Duodenal mucosa (tissue), 2 donors: ENCODE measurements around the gene EVPLL.
"Not testable (repeated sequence)": the region's sequence is repeated elsewhere in the genome, so short reads cannot be mapped to it uniquely, and the experiment has no call there.

Experiments
- H3K27ac ChIP-seq: one replicate; pipeline ENCODE4 v1.7.0; 2013; ENCODE audit warnings: low read depth, low read length
- H3K27me3 ChIP-seq, 2 donors: one replicate each; pipeline ENCODE4 v1.7.0; 2013; ENCODE audit warnings: low read length in 2 of 2, control low read depth in 1 of 2; ENCODE audit not compliant: insufficient read depth in 2 of 2, control insufficient read depth in 1 of 2
- H3K36me3 ChIP-seq, 2 donors: one replicate each; pipeline ENCODE4 v1.7.0; 2013; ENCODE audit warnings: low read length in 2 of 2, control low read depth in 1 of 2; ENCODE audit not compliant: insufficient read depth in 2 of 2, control insufficient read depth in 1 of 2
- H3K4me1 ChIP-seq, 2 donors: one replicate each; pipeline ENCODE4 v1.7.0; 2013; ENCODE audit warnings: low read length in 2 of 2, control low read depth in 1 of 2; ENCODE audit not compliant: insufficient read depth in 2 of 2, control insufficient read depth in 1 of 2
- H3K4me3 ChIP-seq, 2 donors: one replicate each; pipeline ENCODE4 v1.7.0; 2013; ENCODE audit warnings: low read length in 2 of 2, low read depth in 1 of 2
- H3K9ac ChIP-seq, 2 donors: one replicate each; pipeline ENCODE4 v1.7.0; 2013; ENCODE audit warnings: low read length in 2 of 2, low read depth in 1 of 2
- H3K9me3 ChIP-seq, 2 donors: one replicate each; pipeline ENCODE4 v1.7.0; 2013; ENCODE audit warnings: low read length in 2 of 2, control low read depth in 1 of 2; ENCODE audit not compliant: control insufficient read depth in 1 of 2

The EVPLL gene

DNA sequence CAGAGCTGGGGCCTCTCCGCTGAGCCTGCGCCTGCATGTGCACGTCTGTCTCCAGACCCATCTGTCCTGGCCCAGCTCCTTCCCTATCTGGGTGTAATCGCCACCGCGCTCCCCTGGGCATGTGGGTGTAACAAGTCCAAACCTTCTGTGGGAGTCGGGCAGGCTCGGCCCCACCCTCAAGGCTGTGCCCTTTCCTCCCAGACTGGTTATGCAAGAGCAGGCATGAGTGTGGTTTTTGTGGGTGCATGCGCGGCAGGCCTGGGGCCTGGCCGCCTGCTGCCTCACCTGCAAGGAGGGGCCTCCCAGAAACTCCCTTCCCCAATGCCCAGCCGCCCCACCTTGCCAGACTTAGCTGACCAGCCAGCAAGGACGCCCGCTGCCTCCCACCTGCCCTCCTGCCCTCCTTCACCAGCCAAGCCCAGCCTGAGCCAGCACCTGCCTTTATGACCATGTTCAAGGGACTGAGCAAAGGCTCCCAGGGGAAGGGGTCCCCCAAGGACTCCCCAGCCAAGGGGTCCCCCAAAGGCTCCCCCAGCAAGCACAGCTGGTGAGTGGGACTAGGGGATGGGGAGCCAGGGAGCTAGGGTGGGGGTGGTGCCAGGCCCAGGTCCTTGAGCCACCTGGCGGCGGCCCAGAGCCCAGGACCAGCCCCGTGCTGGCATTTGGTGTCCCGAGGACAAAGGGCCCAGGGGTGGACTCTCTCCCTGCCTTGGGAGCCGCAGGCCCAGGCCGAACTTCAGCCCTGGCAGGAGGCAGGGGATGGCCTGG is at the start of gene EVPLL:
EVPLL (plus strand) TSS at position 342 of the 768 bp plus-strand sequence. CDS start 3,160 bp downstream, outside the sequence.
- H3K27ac ChIP-seq = no peak within 1 kb of the TSS
- peaks cover 0 to 22% of the 10 kb centered on the region in 2 donors for H3K4me1 ChIP-seq
- no peaks in the 10 kb centered on the region for H3K36me3 ChIP-seq
- H3K27me3 ChIP-seq = peaks cover 0 to 4% of the 10 kb centered on the region in 2 donors
- peaks cover 0 to 5% of the 10 kb centered on the region in 2 donors for H3K9me3 ChIP-seq
- no peak within 1 kb of the TSS for H3K9ac ChIP-seq
- H3K4me3 ChIP-seq = peak within 1 kb of the TSS in 1 of 2 donors; percentile 15

DNA sequence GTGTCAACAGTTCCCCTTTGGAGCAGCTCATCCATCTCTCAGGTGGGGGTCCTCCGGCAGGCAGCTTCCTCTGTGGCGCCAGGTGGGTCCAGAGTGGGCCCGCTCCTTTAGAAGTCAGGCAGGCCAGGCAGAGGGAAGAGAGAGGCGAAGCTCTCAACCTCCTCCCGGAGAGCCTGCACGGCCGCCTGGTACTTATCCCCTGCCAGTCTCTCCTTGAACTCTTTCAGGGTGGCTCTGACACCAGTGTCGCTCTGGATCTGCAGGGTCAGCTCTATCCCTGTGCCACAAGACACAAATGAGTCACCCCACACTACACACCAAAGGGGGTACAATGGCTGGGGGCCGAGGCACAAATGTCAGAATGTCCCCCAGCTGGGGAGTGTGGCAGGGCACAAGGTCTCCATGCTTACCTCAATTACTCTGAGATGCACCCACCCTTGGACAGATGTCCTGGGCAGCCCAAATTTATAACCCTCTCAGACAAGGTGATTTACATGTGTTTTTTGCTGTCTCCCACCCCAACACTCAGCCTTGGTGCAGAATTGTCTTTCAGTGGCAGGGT is 48.9 kb upstream of the EVPLL start:
- Histone ChIP-seq H3K27me3 (no peaks in the 10 kb centered on the region), H3K9ac (no peak overlapping the region), H3K4me3 (no peak overlapping the region), H3K4me1 (no peaks in the 10 kb centered on the region), H3K27ac (no peak overlapping the region), H3K9me3 (no peaks in the 10 kb centered on the region), H3K36me3 (peaks cover 35 to 82% of the 10 kb centered on the region in 2 donors)

DNA sequence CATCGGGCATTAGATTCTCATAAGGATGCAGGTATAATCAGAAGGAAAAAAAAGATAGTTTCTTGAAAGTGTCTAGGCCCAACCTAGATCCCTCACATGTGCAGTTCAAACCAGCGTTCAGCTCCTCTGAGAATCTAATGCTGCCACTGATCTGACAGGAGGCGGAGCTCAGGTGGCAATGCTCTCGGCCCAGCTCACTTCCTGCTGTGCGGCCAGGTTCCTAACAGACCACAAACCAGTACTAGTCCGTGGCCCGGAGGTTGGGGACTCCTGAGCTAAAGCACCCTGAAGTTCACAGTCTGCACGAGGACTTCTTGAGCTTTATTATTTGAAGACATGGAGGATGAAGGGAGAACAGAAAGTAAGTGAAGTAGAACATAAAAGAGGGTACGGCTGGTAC is 45.7 kb upstream of the EVPLL start:
- no peak overlapping the region for H3K4me3 ChIP-seq
- no peak overlapping the region for H3K27ac ChIP-seq
- no peaks in the 10 kb centered on the region for H3K27me3 ChIP-seq
- H3K9me3 ChIP-seq = no peaks in the 10 kb centered on the region
- peaks cover 22 to 77% of the 10 kb centered on the region in 2 donors for H3K36me3 ChIP-seq
- no peak overlapping the region for H3K9ac ChIP-seq
- no peaks in the 10 kb centered on the region for H3K4me1 ChIP-seq

DNA sequence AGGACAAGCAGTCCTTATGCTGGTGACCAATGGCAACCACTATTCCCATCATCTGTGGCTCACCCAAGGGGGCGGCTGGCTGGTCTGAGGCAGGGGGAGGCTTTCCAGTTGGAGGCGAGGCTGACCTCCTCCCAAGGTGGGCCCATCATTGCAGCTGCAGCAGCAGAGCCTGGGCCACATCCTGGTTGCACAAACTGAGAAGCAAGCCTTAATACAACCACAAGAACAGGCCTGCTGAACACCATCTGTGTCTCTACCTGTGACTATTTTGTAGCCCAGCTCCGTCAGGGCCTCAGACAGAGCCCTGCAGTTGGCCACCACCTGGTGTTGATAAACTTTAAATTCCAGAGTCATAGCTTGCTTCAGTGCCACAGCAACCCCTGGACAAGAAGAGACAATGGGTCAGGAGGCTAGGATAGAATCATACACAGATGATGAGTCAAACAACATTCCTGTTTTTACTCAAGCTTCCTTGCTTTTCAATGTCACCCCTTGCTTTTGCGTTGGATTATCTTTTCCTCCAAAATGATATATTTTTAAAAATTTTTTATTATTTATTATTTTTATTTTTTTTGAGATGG is 44.6 kb upstream of the EVPLL start:
- H3K36me3 ChIP-seq = peaks cover 22 to 71% of the 10 kb centered on the region in 2 donors

DNA sequence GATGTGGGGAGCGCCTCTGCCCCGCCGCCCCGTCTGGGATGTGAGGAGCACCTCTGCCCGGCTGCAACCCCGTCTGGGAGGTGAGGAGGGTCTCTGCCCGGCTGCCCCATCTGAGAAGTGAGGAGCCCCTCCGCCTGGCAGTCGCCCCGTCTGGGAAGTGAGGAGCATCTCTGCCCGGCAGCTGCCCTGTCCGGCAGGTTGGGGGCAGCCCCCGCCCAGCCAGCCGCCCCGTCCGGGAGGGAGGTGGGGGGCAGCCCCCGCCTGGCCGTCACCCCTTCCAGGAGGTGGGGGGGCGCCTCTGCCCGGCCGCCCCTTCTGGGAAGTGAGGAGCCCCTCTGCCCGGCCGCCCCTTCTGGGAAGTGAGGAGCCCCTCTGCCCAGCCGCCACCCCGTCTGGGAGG is 39.4 kb upstream of the EVPLL start:
- not testable (repeated sequence) for H3K4me3 ChIP-seq, H3K9me3 ChIP-seq, H3K27me3 ChIP-seq, H3K27ac ChIP-seq, H3K4me1 ChIP-seq, H3K9ac ChIP-seq
- peaks cover 14 to 56% of the 10 kb centered on the region in 2 donors for H3K36me3 ChIP-seq

More for the DNA sequence above, 44.6 kb upstream of the EVPLL start:
- Histone ChIP-seq H3K27me3 (no peaks in the 10 kb centered on the region), H3K4me3 (no peak overlapping the region), H3K9ac (no peak overlapping the region), H3K27ac (no peak overlapping the region), H3K9me3 (no peaks in the 10 kb centered on the region), H3K4me1 (no peaks in the 10 kb centered on the region)

DNA sequence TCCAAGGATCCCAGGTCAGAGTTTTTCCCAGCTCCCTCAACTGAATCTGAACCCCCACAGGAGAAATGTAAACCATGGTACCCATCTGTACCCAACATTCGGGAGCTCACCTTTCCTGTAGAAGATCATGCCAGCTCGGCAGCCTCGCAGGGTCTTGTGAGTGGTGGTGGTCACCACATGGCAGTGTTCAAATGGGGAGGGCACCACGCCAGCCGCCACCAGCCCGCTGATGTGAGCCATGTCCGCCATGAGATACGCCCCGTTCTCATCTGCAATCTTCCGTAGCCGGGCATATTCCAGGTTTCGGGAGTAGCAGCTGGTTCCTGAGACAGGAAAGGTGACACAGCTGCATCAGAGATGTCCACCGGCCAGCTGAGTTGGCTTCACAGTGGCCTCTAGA is 37.6 kb upstream of the EVPLL start:
- H3K36me3 ChIP-seq = peaks cover 11 to 55% of the 10 kb centered on the region in 2 donors
- no peaks in the 10 kb centered on the region for H3K27me3 ChIP-seq
- no peak overlapping the region for H3K27ac ChIP-seq

DNA sequence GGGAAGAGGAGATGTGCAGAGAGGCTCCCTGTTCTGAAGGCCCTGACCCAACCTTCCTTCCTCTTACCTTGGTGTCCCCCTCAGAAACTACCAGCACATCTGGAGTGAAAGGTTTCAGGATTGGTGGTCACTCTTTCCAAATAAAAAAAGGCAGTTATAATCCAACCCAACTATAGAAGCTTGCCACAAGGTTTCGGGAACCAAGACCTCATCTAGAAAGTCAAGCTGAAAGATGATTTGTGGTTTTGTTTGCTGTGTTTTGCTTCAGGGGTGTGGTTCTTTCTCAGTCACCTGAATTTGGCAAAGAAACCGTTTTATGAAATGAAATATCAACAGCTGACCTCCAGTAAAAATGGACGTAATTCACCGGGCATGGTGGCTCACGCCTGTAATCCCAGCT is 33.6 kb upstream of the EVPLL start:
- H3K9me3 ChIP-seq = no peaks in the 10 kb centered on the region
- H3K36me3 ChIP-seq = peaks cover 17 to 65% of the 10 kb centered on the region in 2 donors
- no peaks in the 10 kb centered on the region for H3K4me1 ChIP-seq
- H3K27me3 ChIP-seq = no peaks in the 10 kb centered on the region
- H3K9ac ChIP-seq = no peak overlapping the region
- H3K27ac ChIP-seq = no peak overlapping the region
- no peak overlapping the region for H3K4me3 ChIP-seq

More for the DNA sequence above, 37.6 kb upstream of the EVPLL start:
- no peak overlapping the region for H3K4me3 ChIP-seq
- no peak overlapping the region for H3K9ac ChIP-seq
- H3K9me3 ChIP-seq = no peaks in the 10 kb centered on the region
- no peaks in the 10 kb centered on the region for H3K4me1 ChIP-seq

DNA sequence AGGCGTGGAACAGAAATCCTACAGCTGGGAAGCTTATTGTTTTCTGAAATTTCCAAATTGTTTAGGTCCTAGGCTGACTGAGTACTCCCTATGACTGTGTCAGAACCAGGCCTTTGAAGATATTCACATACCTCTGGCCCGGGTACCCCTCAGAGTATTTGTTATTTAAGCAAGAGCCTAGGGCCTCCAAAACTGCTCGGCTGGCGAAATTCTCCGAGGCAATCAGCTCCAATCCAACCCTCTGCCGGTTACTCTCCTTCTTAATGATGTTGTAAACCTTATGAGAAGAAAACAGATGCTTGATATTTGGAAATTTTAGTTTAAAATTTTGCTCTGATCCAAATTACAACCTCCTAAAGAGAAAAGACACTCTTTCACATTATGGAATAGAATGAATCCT is 24.0 kb upstream of the EVPLL start:
- Histone ChIP-seq H3K9ac (no peak overlapping the region), H3K4me1 (no peaks in the 10 kb centered on the region), H3K27ac (no peak overlapping the region), H3K36me3 (peaks cover 0 to 19% of the 10 kb centered on the region in 2 donors), H3K4me3 (no peak overlapping the region), H3K9me3 (no peaks in the 10 kb centered on the region), H3K27me3 (no peaks in the 10 kb centered on the region)

DNA sequence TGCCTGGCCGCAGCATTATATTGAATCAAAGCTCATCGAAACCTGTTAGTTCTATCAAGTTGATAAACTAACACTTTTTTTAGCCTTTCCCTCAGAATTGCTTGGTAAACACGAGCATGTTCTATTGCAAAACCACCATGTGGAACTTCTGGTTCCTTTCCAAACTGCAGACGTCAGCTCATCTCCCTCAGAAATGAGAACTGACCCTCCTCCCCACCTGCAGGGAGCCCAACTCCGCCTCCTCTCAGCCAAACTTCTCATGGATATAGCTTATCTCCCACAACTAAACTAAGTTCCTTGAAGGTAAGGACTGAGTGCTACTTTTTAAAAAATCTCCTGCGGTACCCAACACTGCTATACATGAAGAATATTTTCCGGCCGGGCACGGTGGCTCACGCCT is 21.0 kb upstream of the EVPLL start:
- Histone ChIP-seq H3K36me3 (peaks cover 0 to 13% of the 10 kb centered on the region in 2 donors), H3K9ac (no peak overlapping the region), H3K9me3 (no peaks in the 10 kb centered on the region), H3K27me3 (no peaks in the 10 kb centered on the region), H3K27ac (no peak overlapping the region), H3K4me1 (no peaks in the 10 kb centered on the region), H3K4me3 (no peak overlapping the region)

DNA sequence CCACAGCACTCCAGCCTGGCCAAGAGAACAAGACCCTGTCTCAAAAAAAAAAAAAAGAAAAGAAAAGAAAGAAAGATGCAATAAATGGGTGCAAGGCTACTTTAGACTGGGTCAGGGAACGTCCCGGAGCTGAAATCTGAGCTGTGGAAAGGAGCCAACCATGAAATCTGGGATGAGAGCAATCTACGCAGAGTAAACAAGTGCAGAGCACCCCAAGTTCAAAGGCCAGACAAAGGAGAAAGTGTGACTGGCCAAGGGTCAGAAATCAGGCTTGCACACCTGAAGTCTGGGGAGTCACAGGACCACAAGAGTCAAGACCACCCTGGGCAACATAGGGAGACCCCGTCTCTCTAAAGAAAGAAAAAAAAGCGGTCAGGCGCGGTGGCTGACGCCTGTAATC is 17.1 kb upstream of the EVPLL start:
- H3K36me3 ChIP-seq = no peaks in the 10 kb centered on the region
- H3K4me1 ChIP-seq = peaks cover 0 to 10% of the 10 kb centered on the region in 2 donors
- H3K27ac ChIP-seq = no peak overlapping the region
- no peak overlapping the region for H3K9ac ChIP-seq
- H3K9me3 ChIP-seq = no peaks in the 10 kb centered on the region
- H3K27me3 ChIP-seq = no peaks in the 10 kb centered on the region
- H3K4me3 ChIP-seq = no peak overlapping the region
